H1 (cell line): ENCODE results near the gene PLK5. TPM values are rescaled to one million over a fixed set of nuclear protein-coding genes. Genes with fewer than 3 reads are reported as not detected.

Source experiments
- GTF2F1 ChIP-seq: IDR thresholded peaks from 2 replicates; pipeline ENCODE4 v1.6.1; 2012; ENCODE audit warnings: low read depth, low read length, improper control_type of control experiment, borderline replicate concordance
- RXRA ChIP-seq: IDR thresholded peaks from 2 replicates; pipeline ENCODE4 v1.6.1; 2011; ENCODE audit warnings: low read depth, mild to moderate bottlenecking, low read length, moderate library complexity; ENCODE audit not compliant: insufficient read depth
- polyA plus RNA-seq, 7 experiments: library from polyadenylated mRNA; depleted of rRNA in 3 of 7; stranded (reverse) in 5 of 7; unstranded in 2 of 7; fragments of >200 nt in 5 of 7; fragments of 200-250 nt in 2 of 7; gene quantifications; 1 replicate in 5 of 7; 2 replicates in 1 of 7; 4 replicates in 1 of 7; pipeline versions ENCODE4 v1.2.1 to v1.2.3, GENCODE V29; 2011 to 2013; ENCODE audit warnings: missing spikeins in 2 of 7, mixed read lengths in 2 of 7
- total RNA-seq: library from RNA; stranded (reverse); fragmentation: NEBNext Ultra II Directional; extraction: Animal tissue kit (Norgen Biotek cat#: 25700); gene quantifications from 2 replicates; pipeline ENCODE4 v1.2.1, GENCODE V29; 2021

Gene PLK5
- total and polyA plus RNA-seq, 2 of the 8 experiments (the other 6 are each of a cell fraction or from before 2014, with no cell fraction given): 0.43 to 0.45 TPM

DNA sequence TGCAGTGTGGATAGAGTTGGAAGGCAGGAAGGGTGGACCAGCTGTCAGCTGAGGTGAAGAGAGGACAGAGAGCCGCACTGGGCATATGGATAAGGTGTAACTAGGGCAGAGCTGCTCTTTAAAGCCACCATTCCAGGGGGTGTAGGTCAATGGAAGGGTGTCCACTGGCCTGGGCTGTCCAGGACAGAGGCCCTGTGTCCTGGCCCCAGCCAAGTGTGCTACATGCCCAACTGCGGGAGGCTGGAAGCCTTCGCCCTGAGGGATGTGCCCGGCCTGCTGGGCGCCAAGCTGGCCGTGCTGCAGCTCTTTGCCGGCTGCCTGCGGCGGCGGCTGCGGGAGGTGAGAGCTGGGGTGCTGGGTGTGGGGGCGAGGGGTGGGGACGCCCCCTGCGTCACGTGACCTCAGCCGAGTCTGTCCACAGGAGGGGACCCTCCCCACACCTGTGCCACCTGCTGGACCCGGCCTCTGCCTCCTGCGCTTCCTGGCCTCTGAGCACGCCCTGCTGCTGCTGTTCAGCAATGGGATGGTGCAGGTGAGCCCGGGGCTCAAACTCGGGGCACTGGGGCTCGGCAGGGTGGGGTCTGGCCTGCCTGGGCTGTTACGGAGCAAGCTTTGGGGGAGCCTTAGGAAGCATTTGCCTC is 9.8 kb downstream of the PLK5 start (continued):
- TF ChIP-seq RXRA (no peak), GTF2F1 (no peak)
